Measurements from ENCODE around the gene EIF4H. TPM values are rescaled to one million over a fixed set of nuclear protein-coding genes. Genes with fewer than 3 reads are reported as not detected.

EIF4H gene
- total RNA-seq, 1 experiment from 2014 or later = 384 TPM

- intact Hi-C loops (cut with micrococcal nuclease) = no loop called here
- Histone ChIP-seq H3K9me2 (ENCODE audit: insufficient read depth) (no peaks in the 10 kb centered on the region), H3K9me3 (ENCODE audit: control insufficient read depth in 1 of 2, insufficient read depth in 1 of 2, low read depth in 1 of 2, low read length in 2 of 2) (no peaks in the 10 kb centered on the region), H4K20me1 (ENCODE audit: insufficient read depth) (peaks cover 80% of the 10 kb centered on the region; the same call in 1 of the 2 replicates), H3K4me3 (replicated peaks in 1 of 2; ENCODE audit: low read depth in 1 of 2, low read length in 2 of 2) (no peak overlapping the region), H3K9ac (ENCODE audit: low read length) (no peak overlapping the region; the same call in 1 of the 2 replicates), H3K4me1 (ENCODE audit: control insufficient read depth in 1 of 2, insufficient read depth in 2 of 2, low read length in 2 of 2) (peaks cover 73 to 98% of the 10 kb centered on the region in 2 experiments), H3K4me2 (ENCODE audit: low read length) (peak overlapping the region; percentile 45), H3K27ac (ENCODE audit: low read depth, low read length) (peak overlapping the region; percentile 16; the same call in 1 of the 2 replicates), H3K79me2 (ENCODE audit: insufficient read depth, low read length) (peaks cover 100% of the 10 kb centered on the region), H3K36me3 (ENCODE audit: control insufficient read depth in 1 of 2, insufficient read depth in 2 of 2, low read length in 2 of 2) (peaks cover 2 to 48% of the 10 kb centered on the region in 2 experiments; a peak in 1 of 4 replicates), H2AFZ (ENCODE audit: low read depth, low read length, poor library complexity, severe bottlenecking) (no peak overlapping the region), H3K27me3 (ENCODE audit: insufficient read depth, low read length) (no peaks in the 10 kb centered on the region)
- ChIA-PET POLR2A (interaction anchor here (1.8 kb wide), 1 partner anchor 20 kb away, joined by 6 read pairs; no protein-coding TSS in a partner anchor), CTCF (interaction anchor here (0.6 to 1.5 kb wide), 4 partner anchors 15 to 221 kb away, joined by 3 to 5 read pairs (median 3); no protein-coding TSS in a partner anchor), RAD21 (ENCODE audit: low non-redundant PET in 1 of 2, low total read pairs in 2 of 2, uncharacterized antibody in 2 of 2, unreplicated experiment in 2 of 2) (interaction anchor here in 1 of 2 experiments (0.6 kb wide), 1 partner anchor 23 kb away, joined by 4 read pairs; no protein-coding TSS in a partner anchor)
- ATAC-seq = no peak
- no peak for TF ChIP-seq ZFX (IDR thresholded peaks at IDR 0.05)
- no peak for TF ChIP-seq TCF7L2 (IDR thresholded peaks at IDR 0.05; ENCODE audit: borderline replicate concordance, extremely low read depth, insufficient read depth, insufficient read length)
- TF ChIP-seq RAD21 (IDR thresholded peaks at IDR 0.05; ENCODE audit: low read depth) = no peak
- TF ChIP-seq MAX (IDR thresholded peaks at IDR 0.05) = no peak
- BruUV-seq (replicated peaks) = no TSS peak
- DNase-seq (ENCODE audit: low read depth, low spot score) = no peak
Measured at GRCh38 chr7:74179935-74180604, 5.9 kb downstream of the EIF4H start.

DNA sequence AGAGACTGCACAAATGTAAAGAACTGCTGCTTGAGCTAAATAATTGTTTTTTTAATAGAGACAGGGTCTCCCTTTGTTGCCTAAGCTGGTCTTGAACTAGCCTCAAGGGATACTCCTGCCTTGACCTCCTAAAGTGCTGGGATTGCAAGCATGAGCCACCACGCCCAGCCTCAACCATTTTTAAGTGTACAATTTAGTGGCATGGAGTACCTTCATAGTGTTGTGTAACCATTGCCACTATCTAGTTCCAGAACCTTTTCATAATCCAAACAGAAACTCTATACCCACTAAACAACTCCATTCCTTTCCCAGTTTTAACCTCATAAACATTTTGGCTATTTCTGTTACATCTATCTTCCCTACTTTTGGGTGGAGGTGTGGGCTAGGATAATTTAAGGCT lies 6.7 kb downstream of the EIF4H start:
- intact Hi-C loops (cut with micrococcal nuclease) = no loop called here
- Histone ChIP-seq H4K20me1 (ENCODE audit: insufficient read depth) (peaks cover 80% of the 10 kb centered on the region; the same call in 1 of the 2 replicates), H2AFZ (ENCODE audit: low read depth, low read length, poor library complexity, severe bottlenecking) (no peak overlapping the region), H3K9me2 (ENCODE audit: insufficient read depth) (no peaks in the 10 kb centered on the region), H3K27ac (ENCODE audit: low read depth, low read length) (no peak overlapping the region), H3K27me3 (ENCODE audit: insufficient read depth, low read length) (no peaks in the 10 kb centered on the region), H3K36me3 (ENCODE audit: control insufficient read depth in 1 of 2, insufficient read depth in 2 of 2, low read length in 2 of 2) (peaks cover 2 to 49% of the 10 kb centered on the region in 2 experiments; a peak in 1 of 4 replicates), H3K4me3 (replicated peaks in 1 of 2; ENCODE audit: low read depth in 1 of 2, low read length in 2 of 2) (no peak overlapping the region), H3K4me1 (ENCODE audit: control insufficient read depth in 1 of 2, insufficient read depth in 2 of 2, low read length in 2 of 2) (peaks cover 68 to 90% of the 10 kb centered on the region in 2 experiments), H3K9me3 (ENCODE audit: control insufficient read depth in 1 of 2, insufficient read depth in 1 of 2, low read depth in 1 of 2, low read length in 2 of 2) (no peaks in the 10 kb centered on the region), H3K79me2 (ENCODE audit: insufficient read depth, low read length) (peaks cover 100% of the 10 kb centered on the region), H3K4me2 (ENCODE audit: low read length) (peak overlapping the region; percentile 45), H3K9ac (ENCODE audit: low read length) (no peak overlapping the region; the same call in 1 of the 2 replicates)
- POLR2A ChIA-PET = interaction anchor here (1.8 kb wide), 1 partner anchor 19 kb away, joined by 6 read pairs; no protein-coding TSS in a partner anchor
- CTCF ChIA-PET = interaction anchor here (1.2 to 1.5 kb wide), 3 partner anchors 16 to 220 kb away, joined by 3 to 5 read pairs (median 3); no protein-coding TSS in a partner anchor
- RAD21 ChIA-PET (ENCODE audit: low non-redundant PET in 1 of 2, low total read pairs in 2 of 2, uncharacterized antibody in 2 of 2, unreplicated experiment in 2 of 2) = no interaction called here
- no peak for ATAC-seq
- no TSS peak for BruUV-seq (replicated peaks)
- no peak for DNase-seq (ENCODE audit: low read depth, low spot score)
- TF ChIP-seq, protein P1, sequence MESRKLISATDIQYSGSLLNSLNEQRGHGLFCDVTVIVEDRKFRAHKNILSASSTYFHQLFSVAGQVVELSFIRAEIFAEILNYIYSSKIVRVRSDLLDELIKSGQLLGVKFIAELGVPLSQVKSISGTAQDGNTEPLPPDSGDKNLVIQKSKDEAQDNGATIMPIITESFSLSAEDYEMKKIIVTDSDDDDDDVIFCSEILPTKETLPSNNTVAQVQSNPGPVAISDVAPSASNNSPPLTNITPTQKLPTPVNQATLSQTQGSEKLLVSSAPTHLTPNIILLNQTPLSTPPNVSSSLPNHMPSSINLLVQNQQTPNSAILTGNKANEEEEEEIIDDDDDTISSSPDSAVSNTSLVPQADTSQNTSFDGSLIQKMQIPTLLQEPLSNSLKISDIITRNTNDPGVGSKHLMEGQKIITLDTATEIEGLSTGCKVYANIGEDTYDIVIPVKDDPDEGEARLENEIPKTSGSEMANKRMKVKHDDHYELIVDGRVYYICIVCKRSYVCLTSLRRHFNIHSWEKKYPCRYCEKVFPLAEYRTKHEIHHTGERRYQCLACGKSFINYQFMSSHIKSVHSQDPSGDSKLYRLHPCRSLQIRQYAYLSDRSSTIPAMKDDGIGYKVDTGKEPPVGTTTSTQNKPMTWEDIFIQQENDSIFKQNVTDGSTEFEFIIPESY (IDR thresholded peaks at IDR 0.05; ENCODE audit: extremely low read depth, insufficient replicate concordance, low read length) = no peak
- TF ChIP-seq POLR2A (IDR thresholded peaks at IDR 0.05; ENCODE audit: borderline replicate concordance, extremely low read depth, insufficient read depth, insufficient read length) = no peak
- TF ChIP-seq CEBPB (IDR thresholded peaks at IDR 0.05; ENCODE audit: low read depth) = no peak
- TF ChIP-seq SRF (IDR thresholded peaks at IDR 0.05; ENCODE audit: low read depth) = no peak
- no peak for TF ChIP-seq EZH2phosphoT487 (IDR thresholded peaks at IDR 0.05; ENCODE audit: borderline replicate concordance)
- TF ChIP-seq EGR1 (IDR thresholded peaks at IDR 0.05; ENCODE audit: low read depth) = no peak
- no peak for TF ChIP-seq FOSL1 (IDR thresholded peaks at IDR 0.05; ENCODE audit: low read depth)
- no peak for TF ChIP-seq ZNF274 (IDR thresholded peaks at IDR 0.05; ENCODE audit: low read depth, low read length)
- TF ChIP-seq, protein P2, sequence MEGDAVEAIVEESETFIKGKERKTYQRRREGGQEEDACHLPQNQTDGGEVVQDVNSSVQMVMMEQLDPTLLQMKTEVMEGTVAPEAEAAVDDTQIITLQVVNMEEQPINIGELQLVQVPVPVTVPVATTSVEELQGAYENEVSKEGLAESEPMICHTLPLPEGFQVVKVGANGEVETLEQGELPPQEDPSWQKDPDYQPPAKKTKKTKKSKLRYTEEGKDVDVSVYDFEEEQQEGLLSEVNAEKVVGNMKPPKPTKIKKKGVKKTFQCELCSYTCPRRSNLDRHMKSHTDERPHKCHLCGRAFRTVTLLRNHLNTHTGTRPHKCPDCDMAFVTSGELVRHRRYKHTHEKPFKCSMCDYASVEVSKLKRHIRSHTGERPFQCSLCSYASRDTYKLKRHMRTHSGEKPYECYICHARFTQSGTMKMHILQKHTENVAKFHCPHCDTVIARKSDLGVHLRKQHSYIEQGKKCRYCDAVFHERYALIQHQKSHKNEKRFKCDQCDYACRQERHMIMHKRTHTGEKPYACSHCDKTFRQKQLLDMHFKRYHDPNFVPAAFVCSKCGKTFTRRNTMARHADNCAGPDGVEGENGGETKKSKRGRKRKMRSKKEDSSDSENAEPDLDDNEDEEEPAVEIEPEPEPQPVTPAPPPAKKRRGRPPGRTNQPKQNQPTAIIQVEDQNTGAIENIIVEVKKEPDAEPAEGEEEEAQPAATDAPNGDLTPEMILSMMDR (IDR thresholded peaks at IDR 0.05 in 2 of 3, conservative IDR thresholded peaks at IDR 0.05 in 1 of 3; ENCODE audit: borderline replicate concordance in 1 of 3, insufficient read depth in 1 of 3, low read depth in 2 of 3, low read length in 2 of 3) = no peak
- no peak for TF ChIP-seq SP1 (IDR thresholded peaks at IDR 0.05; ENCODE audit: low read depth)

All from HCT116 (cell line).